ENCODE results near the gene HTT-AS.

The HTT-AS gene

DNA sequence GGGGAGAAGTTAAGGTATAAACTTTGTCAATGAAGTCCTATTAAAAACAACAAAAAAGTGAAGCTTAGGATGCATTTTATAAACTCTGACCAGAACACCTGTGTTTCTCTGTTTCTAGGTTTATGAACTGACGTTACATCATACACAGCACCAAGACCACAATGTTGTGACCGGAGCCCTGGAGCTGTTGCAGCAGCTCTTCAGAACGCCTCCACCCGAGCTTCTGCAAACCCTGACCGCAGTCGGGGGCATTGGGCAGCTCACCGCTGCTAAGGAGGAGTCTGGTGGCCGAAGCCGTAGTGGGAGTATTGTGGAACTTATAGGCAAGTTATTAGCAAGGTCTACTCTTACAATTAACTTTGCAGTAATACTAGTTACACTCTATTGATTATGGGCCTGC lies 46.8 kb upstream of the HTT-AS start:
- Histone ChIP-seq H3K36me3 (ENCODE audit: control insufficient read depth, insufficient read depth, low read length) (no peaks in the 10 kb centered on the region), H3K4me1 (no peaks in the 10 kb centered on the region), H3K79me2 (no peaks in the 10 kb centered on the region), H2AFZ (no peak overlapping the region), H3K27me3 (ENCODE audit: control insufficient read depth, insufficient read depth, low read length) (no peaks in the 10 kb centered on the region), H3K27ac (no peak overlapping the region), H3K4me3 (ENCODE audit: low read depth, low read length) (no peak overlapping the region), H3K9ac (no peak overlapping the region), H3K9me3 (ENCODE audit: control insufficient read depth, low read length) (no peaks in the 10 kb centered on the region), H3K4me2 (ENCODE audit: low read length) (no peak overlapping the region)
- TF ChIP-seq, protein P1, sequence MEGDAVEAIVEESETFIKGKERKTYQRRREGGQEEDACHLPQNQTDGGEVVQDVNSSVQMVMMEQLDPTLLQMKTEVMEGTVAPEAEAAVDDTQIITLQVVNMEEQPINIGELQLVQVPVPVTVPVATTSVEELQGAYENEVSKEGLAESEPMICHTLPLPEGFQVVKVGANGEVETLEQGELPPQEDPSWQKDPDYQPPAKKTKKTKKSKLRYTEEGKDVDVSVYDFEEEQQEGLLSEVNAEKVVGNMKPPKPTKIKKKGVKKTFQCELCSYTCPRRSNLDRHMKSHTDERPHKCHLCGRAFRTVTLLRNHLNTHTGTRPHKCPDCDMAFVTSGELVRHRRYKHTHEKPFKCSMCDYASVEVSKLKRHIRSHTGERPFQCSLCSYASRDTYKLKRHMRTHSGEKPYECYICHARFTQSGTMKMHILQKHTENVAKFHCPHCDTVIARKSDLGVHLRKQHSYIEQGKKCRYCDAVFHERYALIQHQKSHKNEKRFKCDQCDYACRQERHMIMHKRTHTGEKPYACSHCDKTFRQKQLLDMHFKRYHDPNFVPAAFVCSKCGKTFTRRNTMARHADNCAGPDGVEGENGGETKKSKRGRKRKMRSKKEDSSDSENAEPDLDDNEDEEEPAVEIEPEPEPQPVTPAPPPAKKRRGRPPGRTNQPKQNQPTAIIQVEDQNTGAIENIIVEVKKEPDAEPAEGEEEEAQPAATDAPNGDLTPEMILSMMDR (IDR thresholded peaks at IDR 0.05), result no peak

DNA sequence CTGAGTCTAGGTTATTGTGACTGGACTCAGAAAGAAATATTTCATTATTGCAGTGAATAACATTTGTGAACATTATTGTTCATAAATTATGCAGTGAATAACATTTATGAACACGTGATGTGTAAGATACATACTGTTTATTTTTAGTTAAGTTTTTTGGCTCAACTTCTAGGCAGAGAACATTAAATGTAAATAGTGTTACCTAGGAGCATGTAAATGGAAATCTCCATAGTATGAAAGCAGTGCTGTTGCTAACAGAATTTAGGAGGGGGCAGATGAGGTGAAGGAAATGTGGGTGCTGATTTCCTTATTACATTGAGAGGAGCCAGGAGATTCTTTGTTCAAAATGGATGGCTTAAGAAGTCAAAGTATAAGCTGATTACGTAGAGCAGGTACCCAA lies 45.1 kb upstream of the HTT-AS start:
- H3K4me1 ChIP-seq, result no peaks in the 10 kb centered on the region
- H3K79me2 ChIP-seq, result no peaks in the 10 kb centered on the region
- H3K27ac ChIP-seq, result no peak overlapping the region
- H3K9me3 ChIP-seq (ENCODE audit: control insufficient read depth, low read length), result no peaks in the 10 kb centered on the region
- no peaks in the 10 kb centered on the region for H3K36me3 ChIP-seq (ENCODE audit: control insufficient read depth, insufficient read depth, low read length)
- no peaks in the 10 kb centered on the region for H3K27me3 ChIP-seq (ENCODE audit: control insufficient read depth, insufficient read depth, low read length)
- H2AFZ ChIP-seq, result no peak overlapping the region
- TF ChIP-seq, protein P1 (IDR thresholded peaks at IDR 0.05), result no peak
- H3K9ac ChIP-seq, result no peak overlapping the region
- no peak overlapping the region for H3K4me3 ChIP-seq (ENCODE audit: low read depth, low read length)
- no peak overlapping the region for H3K4me2 ChIP-seq (ENCODE audit: low read length)

DNA sequence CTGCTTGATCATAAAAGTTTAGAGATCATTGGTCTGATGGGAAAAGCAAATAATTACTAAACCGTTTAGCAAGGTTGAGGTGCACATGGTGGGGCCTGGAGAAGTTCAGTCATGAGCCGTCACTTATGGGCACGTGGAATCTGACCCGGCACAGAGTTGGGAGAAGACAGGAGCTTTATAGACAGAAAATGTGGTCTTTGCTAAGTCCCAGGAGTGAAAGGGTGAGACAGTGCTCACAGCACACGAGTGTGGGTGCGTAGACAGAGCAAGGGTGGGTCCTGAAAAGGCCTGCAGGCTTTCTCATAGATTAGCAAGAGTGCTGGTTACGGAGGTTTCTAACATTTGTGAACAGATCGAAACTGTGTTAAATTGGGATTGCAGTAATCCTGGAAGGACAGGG lies 44.0 kb upstream of the HTT-AS start:
- Histone ChIP-seq H3K4me3 (ENCODE audit: low read depth, low read length) (no peak overlapping the region), H3K9me3 (ENCODE audit: control insufficient read depth, low read length) (no peaks in the 10 kb centered on the region), H3K27ac (no peak overlapping the region), H2AFZ (no peak overlapping the region), H3K4me2 (ENCODE audit: low read length) (no peak overlapping the region), H3K36me3 (ENCODE audit: control insufficient read depth, insufficient read depth, low read length) (no peaks in the 10 kb centered on the region), H3K79me2 (no peaks in the 10 kb centered on the region), H3K9ac (no peak overlapping the region), H3K4me1 (no peaks in the 10 kb centered on the region), H3K27me3 (ENCODE audit: control insufficient read depth, insufficient read depth, low read length) (no peaks in the 10 kb centered on the region)
- TF ChIP-seq, protein P1 (IDR thresholded peaks at IDR 0.05), result no peak

- Histone ChIP-seq H3K4me2 (ENCODE audit: low read length) (no peak overlapping the region), H3K9ac (no peak overlapping the region), H3K27me3 (ENCODE audit: control insufficient read depth, insufficient read depth, low read length) (no peaks in the 10 kb centered on the region), H3K9me3 (ENCODE audit: control insufficient read depth, low read length) (no peaks in the 10 kb centered on the region), H3K79me2 (no peaks in the 10 kb centered on the region), H3K4me3 (ENCODE audit: low read depth, low read length) (no peak overlapping the region), H3K27ac (no peak overlapping the region), H2AFZ (no peak overlapping the region), H3K36me3 (ENCODE audit: control insufficient read depth, insufficient read depth, low read length) (no peaks in the 10 kb centered on the region), H3K4me1 (no peaks in the 10 kb centered on the region)
- TF ChIP-seq, protein P1 (IDR thresholded peaks at IDR 0.05), result no peak
Observed at GRCh38 chr4:3116955-3117354, 42.6 kb upstream of the HTT-AS start.

DNA sequence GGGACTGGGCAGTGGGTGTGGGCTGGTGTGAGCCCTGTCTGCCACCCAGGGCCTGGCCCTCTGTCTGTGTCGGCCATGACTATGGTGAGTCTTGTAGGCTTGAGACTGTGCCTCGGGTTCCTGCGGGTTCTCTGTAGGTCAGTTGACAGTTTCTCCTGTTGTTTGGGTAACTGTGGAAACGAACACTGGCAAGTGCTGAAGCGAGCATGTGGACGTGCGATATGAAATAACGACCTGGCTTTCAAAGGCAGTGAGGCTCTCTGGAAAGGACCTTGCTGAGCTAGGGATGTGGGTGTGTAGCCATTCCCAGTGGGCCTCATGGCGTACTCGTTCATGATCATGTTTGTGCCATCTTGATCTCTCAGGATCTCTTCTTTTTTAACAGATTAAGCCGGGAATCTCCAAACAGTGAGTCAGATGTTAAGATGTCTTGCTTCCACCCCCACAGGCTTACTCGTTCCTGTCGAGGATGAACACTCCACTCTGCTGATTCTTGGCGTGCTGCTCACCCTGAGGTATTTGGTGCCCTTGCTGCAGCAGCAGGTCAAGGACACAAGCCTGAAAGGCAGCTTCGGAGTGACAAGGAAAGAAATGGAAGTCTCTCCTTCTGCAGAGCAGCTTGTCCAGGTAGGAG lies 41.4 kb upstream of the HTT-AS start:
- no peak overlapping the region for H3K27ac ChIP-seq
- H3K4me1 ChIP-seq, result no peaks in the 10 kb centered on the region
- TF ChIP-seq, protein P1 (IDR thresholded peaks at IDR 0.05), result no peak
- H3K27me3 ChIP-seq (ENCODE audit: control insufficient read depth, insufficient read depth, low read length), result no peaks in the 10 kb centered on the region
- no peaks in the 10 kb centered on the region for H3K36me3 ChIP-seq (ENCODE audit: control insufficient read depth, insufficient read depth, low read length)
- no peak overlapping the region for H3K4me2 ChIP-seq (ENCODE audit: low read length)
- no peak overlapping the region for H3K4me3 ChIP-seq (ENCODE audit: low read depth, low read length)
- H3K9me3 ChIP-seq (ENCODE audit: control insufficient read depth, low read length), result no peaks in the 10 kb centered on the region
- H3K79me2 ChIP-seq, result no peaks in the 10 kb centered on the region
- no peak overlapping the region for H2AFZ ChIP-seq
- H3K9ac ChIP-seq, result no peak overlapping the region
